Kidney capillary endothelial cell (primary cell): ENCODE data around the gene REN.

Experiments
- DNase-seq: peaks from one replicate; pipeline ENCODE4 v3.0.0-alpha.2; 2018; ENCODE audit warnings: low spot score

REN gene

DNA sequence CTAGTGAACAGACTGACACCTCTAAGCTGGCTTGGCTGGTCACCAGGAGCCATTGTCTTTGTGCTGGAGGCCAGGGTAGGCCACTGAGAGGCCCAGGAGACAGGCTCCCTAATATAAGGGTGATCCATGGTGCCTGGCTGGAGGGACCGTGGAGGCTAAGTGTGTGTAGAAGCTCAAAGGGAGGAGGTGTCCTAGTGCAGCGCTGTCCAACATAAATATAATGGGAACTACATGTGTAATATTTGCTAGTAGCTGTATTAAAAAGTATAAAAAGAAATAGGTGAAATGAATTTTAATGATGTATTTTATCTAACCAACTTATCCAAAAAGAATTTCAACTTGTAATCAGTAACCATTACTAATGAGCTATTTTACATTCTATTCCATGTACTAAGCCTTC is 58.2 kb downstream of the REN start:
- DNase-seq, result no peak

DNA sequence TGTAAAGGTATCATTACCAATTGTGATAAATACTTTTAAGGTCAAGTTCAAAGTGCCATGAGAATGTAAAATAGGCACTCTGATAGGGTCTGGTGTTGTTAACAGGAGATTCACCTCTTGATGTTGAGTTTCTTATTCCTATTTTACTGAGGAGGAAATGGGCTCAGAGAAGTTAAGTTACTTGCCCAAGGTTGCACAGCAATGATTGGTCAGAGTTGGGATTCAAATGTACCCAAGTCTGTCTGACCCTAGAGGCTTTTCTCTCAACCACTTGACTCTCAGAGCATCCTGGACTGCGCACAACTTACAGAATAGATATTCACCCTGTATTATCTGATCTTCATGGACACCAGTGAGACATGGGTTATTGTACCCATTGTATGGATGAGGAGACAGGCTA is 59.3 kb downstream of the REN start:
- DNase-seq, result no peak

DNA sequence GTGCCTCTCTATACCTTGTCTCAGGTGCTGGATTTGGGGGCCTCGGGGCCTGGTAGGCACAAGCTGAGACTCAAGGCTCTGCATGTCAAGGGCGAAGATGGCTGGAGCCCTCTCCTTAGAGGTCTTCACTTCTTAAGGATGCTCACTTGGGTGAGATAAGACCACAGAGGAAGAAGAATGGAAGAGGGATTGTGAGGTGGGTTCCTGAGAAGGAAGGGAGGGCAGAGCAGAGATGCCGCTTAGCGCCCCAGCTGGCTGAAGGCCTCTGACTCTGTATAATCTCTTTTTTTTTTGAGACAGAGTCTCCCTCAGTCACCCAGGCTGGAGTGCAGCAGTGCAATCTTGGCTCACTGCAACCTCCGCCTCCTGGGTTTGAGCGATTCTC is 61.0 kb downstream of the REN start:
- DNase-seq, result no peak
